ENCODE results near the gene ERVV-1. TPM values are rescaled to one million over a fixed set of nuclear protein-coding genes. Genes with fewer than 3 reads are reported as not detected.
"Not testable (repeated sequence)": the region's sequence is repeated elsewhere in the genome, so short reads cannot be mapped to it uniquely, and the experiment has no call there.

Gene ERVV-1
- not detected for total RNA-seq

GRCh38 chr19:53013621-53014020 lies at the start of gene ERVV-1:
Gene ERVV-1 (plus strand): TSS chr19:53013921. CDS start chr19:53014091, 170 bp downstream.
- Mint-ChIP-seq H3K27me3 (ENCODE audit: low read depth) (no peaks in the 10 kb centered on the region), H3K4me3 (no peak within 1 kb of the TSS), H3K9me3 (peaks cover 17% of the 10 kb centered on the region), H3K36me3 (ENCODE audit: insufficient read depth) (no peaks in the 10 kb centered on the region), H3K4me1 (ENCODE audit: low read depth) (no peaks in the 10 kb centered on the region)
- DNase-seq, result no peak
- ATAC-seq, result no peak

- peaks cover 20% of the 10 kb centered on the region for H3K36me3 Mint-ChIP-seq (ENCODE audit: insufficient read depth)
- ATAC-seq (no peak), DNase-seq (no peak)
- H3K4me1 Mint-ChIP-seq (ENCODE audit: low read depth), result peaks cover 11% of the 10 kb centered on the region
- peaks cover 32% of the 10 kb centered on the region for H3K9me3 Mint-ChIP-seq
- no peaks in the 10 kb centered on the region for H3K27me3 Mint-ChIP-seq (ENCODE audit: low read depth)
- H3K4me3 Mint-ChIP-seq, result no peak overlapping the region
Measured at GRCh38 chr19:52967772-52968171, 45.9 kb upstream of the ERVV-1 start.

- Mint-ChIP-seq H3K4me3 (no peak overlapping the region), H3K9me3 (peaks cover 29% of the 10 kb centered on the region), H3K4me1 (ENCODE audit: low read depth) (no peaks in the 10 kb centered on the region), H3K36me3 (ENCODE audit: insufficient read depth) (peaks cover 17% of the 10 kb centered on the region), H3K27me3 (ENCODE audit: low read depth) (no peaks in the 10 kb centered on the region)
- DNase-seq (no peak), ATAC-seq (no peak)
Measured at GRCh38 chr19:52981329-52981728, 32.4 kb upstream of the ERVV-1 start.

GRCh38 chr19:52983167-52983566 lies 30.6 kb upstream of the ERVV-1 start:
- not testable (repeated sequence) for H3K27me3 Mint-ChIP-seq (ENCODE audit: low read depth); DNase-seq; H3K4me1 Mint-ChIP-seq (ENCODE audit: low read depth); H3K4me3 Mint-ChIP-seq; ATAC-seq
- Mint-ChIP-seq H3K9me3 (peaks cover 40% of the 10 kb centered on the region), H3K36me3 (ENCODE audit: insufficient read depth) (peaks cover 26% of the 10 kb centered on the region)

GRCh38 chr19:52987221-52987620 lies 26.5 kb upstream of the ERVV-1 start:
- ATAC-seq (no peak), DNase-seq (no peak)
- peaks cover 4% of the 10 kb centered on the region for H3K27me3 Mint-ChIP-seq (ENCODE audit: low read depth)
- peaks cover 31% of the 10 kb centered on the region for H3K36me3 Mint-ChIP-seq (ENCODE audit: insufficient read depth)
- H3K4me3 Mint-ChIP-seq, result no peak overlapping the region
- H3K9me3 Mint-ChIP-seq, result peaks cover 39% of the 10 kb centered on the region
- no peaks in the 10 kb centered on the region for H3K4me1 Mint-ChIP-seq (ENCODE audit: low read depth)

GRCh38 chr19:52988506-52988905 lies 25.2 kb upstream of the ERVV-1 start:
- Mint-ChIP-seq H3K4me1 (ENCODE audit: low read depth) (peaks cover 11% of the 10 kb centered on the region), H3K36me3 (ENCODE audit: insufficient read depth) (peaks cover 31% of the 10 kb centered on the region), H3K4me3 (no peak overlapping the region), H3K27me3 (ENCODE audit: low read depth) (peaks cover 9% of the 10 kb centered on the region), H3K9me3 (peaks cover 39% of the 10 kb centered on the region)
- ATAC-seq (no peak), DNase-seq (no peak)

GRCh38 chr19:52990759-52991418 lies 22.8 kb upstream of the ERVV-1 start:
- Mint-ChIP-seq H3K27me3 (ENCODE audit: low read depth) (peaks cover 10% of the 10 kb centered on the region), H3K36me3 (ENCODE audit: insufficient read depth) (peaks cover 20% of the 10 kb centered on the region), H3K4me3 (no peak overlapping the region), H3K9me3 (peaks cover 28% of the 10 kb centered on the region), H3K4me1 (ENCODE audit: low read depth) (peaks cover 16% of the 10 kb centered on the region)
- ATAC-seq, result no peak
- DNase-seq, result no peak

GRCh38 chr19:52991484-52991883 lies 22.2 kb upstream of the ERVV-1 start:
- peaks cover 24% of the 10 kb centered on the region for H3K9me3 Mint-ChIP-seq
- H3K4me3 Mint-ChIP-seq, result no peak overlapping the region
- peaks cover 16% of the 10 kb centered on the region for H3K4me1 Mint-ChIP-seq (ENCODE audit: low read depth)
- DNase-seq (no peak), ATAC-seq (no peak)
- peaks cover 10% of the 10 kb centered on the region for H3K27me3 Mint-ChIP-seq (ENCODE audit: low read depth)
- peaks cover 16% of the 10 kb centered on the region for H3K36me3 Mint-ChIP-seq (ENCODE audit: insufficient read depth)

- DNase-seq (no peak), ATAC-seq (no peak)
- peak overlapping the region; percentile 74 for H3K4me3 Mint-ChIP-seq
- peaks cover 16% of the 10 kb centered on the region for H3K9me3 Mint-ChIP-seq
- peaks cover 8% of the 10 kb centered on the region for H3K36me3 Mint-ChIP-seq (ENCODE audit: insufficient read depth)
- peaks cover 16% of the 10 kb centered on the region for H3K4me1 Mint-ChIP-seq (ENCODE audit: low read depth)
- peaks cover 10% of the 10 kb centered on the region for H3K27me3 Mint-ChIP-seq (ENCODE audit: low read depth)
Measured at GRCh38 chr19:52992109-52993004, 21.4 kb upstream of the ERVV-1 start.

- Mint-ChIP-seq H3K4me1 (ENCODE audit: low read depth) (peaks cover 16% of the 10 kb centered on the region), H3K27me3 (ENCODE audit: low read depth) (peaks cover 10% of the 10 kb centered on the region), H3K36me3 (ENCODE audit: insufficient read depth) (peaks cover 5% of the 10 kb centered on the region), H3K9me3 (peaks cover 18% of the 10 kb centered on the region), H3K4me3 (peak overlapping the region; percentile 75)
- peak; percentile 76 for DNase-seq
- ATAC-seq, result peak; percentile 91 to 95
Measured at GRCh38 chr19:52993342-52994178, 20.2 kb upstream of the ERVV-1 start.

GRCh38 chr19:52995711-52996110 lies 18.0 kb upstream of the ERVV-1 start:
- Mint-ChIP-seq H3K36me3 (ENCODE audit: insufficient read depth) (no peaks in the 10 kb centered on the region), H3K4me3 (no peak overlapping the region), H3K4me1 (ENCODE audit: low read depth) (peaks cover 16% of the 10 kb centered on the region), H3K27me3 (ENCODE audit: low read depth) (peaks cover 10% of the 10 kb centered on the region), H3K9me3 (peaks cover 18% of the 10 kb centered on the region)
- ATAC-seq (no peak), DNase-seq (no peak)

- no peaks in the 10 kb centered on the region for H3K36me3 Mint-ChIP-seq (ENCODE audit: insufficient read depth)
- peaks cover 2% of the 10 kb centered on the region for H3K27me3 Mint-ChIP-seq (ENCODE audit: low read depth)
- DNase-seq (no peak), ATAC-seq (no peak)
- H3K9me3 Mint-ChIP-seq, result peaks cover 10% of the 10 kb centered on the region
- no peak overlapping the region for H3K4me3 Mint-ChIP-seq
- peaks cover 9% of the 10 kb centered on the region for H3K4me1 Mint-ChIP-seq (ENCODE audit: low read depth)
Measured at GRCh38 chr19:52997975-52998374, 15.7 kb upstream of the ERVV-1 start.

GRCh38 chr19:53002479-53002878 lies 11.2 kb upstream of the ERVV-1 start:
- DNase-seq, result no peak
- H3K36me3 Mint-ChIP-seq (ENCODE audit: insufficient read depth), result no peaks in the 10 kb centered on the region
- no peak overlapping the region for H3K4me3 Mint-ChIP-seq
- H3K27me3 Mint-ChIP-seq (ENCODE audit: low read depth), result no peaks in the 10 kb centered on the region
- H3K9me3 Mint-ChIP-seq, result peaks cover 10% of the 10 kb centered on the region
- H3K4me1 Mint-ChIP-seq (ENCODE audit: low read depth), result no peaks in the 10 kb centered on the region
- ATAC-seq, result no peak

GRCh38 chr19:53004242-53004641 lies 9.5 kb upstream of the ERVV-1 start:
- DNase-seq (no peak), ATAC-seq (no peak)
- Mint-ChIP-seq H3K9me3 (peaks cover 8% of the 10 kb centered on the region), H3K27me3 (ENCODE audit: low read depth) (no peaks in the 10 kb centered on the region), H3K36me3 (ENCODE audit: insufficient read depth) (no peaks in the 10 kb centered on the region), H3K4me1 (ENCODE audit: low read depth) (no peaks in the 10 kb centered on the region), H3K4me3 (no peak overlapping the region)

Measured in activated T-cell treated with anti-CD3 and anti-CD28 coated beads, Interleukin-2, amount 50 U/mL, for 4 hours (primary cell).